ENCODE measurements around the gene GGT5. TPM values are rescaled to one million over a fixed set of nuclear protein-coding genes. Genes with fewer than 3 reads are reported as not detected.
A peak's percentile ranks its signal among the peaks of the same experiment; 100 is the strongest.

Gene GGT5
- total and polyA plus RNA-seq, 8 donors: 2.3 to 18.3 (median 12.0) TPM

GRCh38 chr22:24236656-24237055 is 8.2 kb downstream of the GGT5 start:
- intact Hi-C loops (cut with DNase I): no loop called here
- no peak for DNase-seq
- no peaks in the 10 kb centered on the region for H3K4me1 ChIP-seq
- no peaks in the 10 kb centered on the region for H3K36me3 ChIP-seq
- no peak for TF ChIP-seq CTCF (IDR thresholded peaks at IDR 0.05)
- H3K27me3 ChIP-seq: no peaks in the 10 kb centered on the region
- FAIRE-seq: no peak
- WGBS, 2 donors: 67 to 86% methylated on average over 4 of the region's 4 CpGs
- H3K9me3 ChIP-seq: no peaks in the 10 kb centered on the region
- H3K27ac ChIP-seq: no peak overlapping the region
- H3K4me3 ChIP-seq: no peak overlapping the region
- ATAC-seq: no peak

- H3K4me3 ChIP-seq: no peak overlapping the region
- ATAC-seq: no peak
- WGBS, 2 donors: 81 to 91% methylated on average over 4 of the region's 4 CpGs
- no peaks in the 10 kb centered on the region for H3K36me3 ChIP-seq
- TF ChIP-seq CTCF (IDR thresholded peaks at IDR 0.05): no peak
- no peaks in the 10 kb centered on the region for H3K9me3 ChIP-seq
- H3K27me3 ChIP-seq: no peaks in the 10 kb centered on the region
- no peak for DNase-seq
- no peaks in the 10 kb centered on the region for H3K4me1 ChIP-seq
- no peak for FAIRE-seq
- H3K27ac ChIP-seq: no peak overlapping the region
- intact Hi-C loops (cut with DNase I): no loop called here
Observed at GRCh38 chr22:24235315-24235714, 9.6 kb downstream of the GGT5 start.

GRCh38 chr22:24233816-24234215 is 11.1 kb downstream of the GGT5 start:
- no peak for DNase-seq
- no peak for TF ChIP-seq CTCF (IDR thresholded peaks at IDR 0.05)
- no peak overlapping the region for H3K4me3 ChIP-seq
- no peak overlapping the region for H3K27ac ChIP-seq
- no peaks in the 10 kb centered on the region for H3K9me3 ChIP-seq
- H3K27me3 ChIP-seq: no peaks in the 10 kb centered on the region
- ATAC-seq: no peak
- WGBS, 2 donors: 83 to 99% methylated on average over 14 of the region's 14 CpGs
- FAIRE-seq: no peak
- intact Hi-C loops (cut with DNase I): loop anchor here in 1 of 3 donors (5.0 kb wide), 1 partner anchor 47 kb away; no protein-coding TSS in a partner anchor
- no peaks in the 10 kb centered on the region for H3K36me3 ChIP-seq
- no peaks in the 10 kb centered on the region for H3K4me1 ChIP-seq

- no peaks in the 10 kb centered on the region for H3K9me3 ChIP-seq
- H3K27ac ChIP-seq: no peak overlapping the region
- WGBS, 2 donors: 91 to 93% methylated on average over 11 to 13 of the region's 13 CpGs
- no peaks in the 10 kb centered on the region for H3K4me1 ChIP-seq
- H3K36me3 ChIP-seq: no peaks in the 10 kb centered on the region
- no peak for TF ChIP-seq CTCF (IDR thresholded peaks at IDR 0.05)
- no peaks in the 10 kb centered on the region for H3K27me3 ChIP-seq
- ATAC-seq (no peak), DNase-seq (peak in 1 of 6 donors; percentile 64), FAIRE-seq (no peak)
- intact Hi-C loops (cut with DNase I): loop anchor here in 1 of 3 donors (5.0 kb wide), 1 partner anchor 46 kb away; no protein-coding TSS in a partner anchor
- H3K4me3 ChIP-seq: no peak overlapping the region
Observed at GRCh38 chr22:24233235-24233634, 11.6 kb downstream of the GGT5 start.

GRCh38 chr22:24232725-24233124 is 12.2 kb downstream of the GGT5 start:
- Histone ChIP-seq H3K27ac (no peak overlapping the region), H3K9me3 (no peaks in the 10 kb centered on the region), H3K4me1 (no peaks in the 10 kb centered on the region), H3K27me3 (no peaks in the 10 kb centered on the region), H3K4me3 (no peak overlapping the region), H3K36me3 (no peaks in the 10 kb centered on the region)
- ATAC-seq: no peak
- 89 to 95% methylated on average over 14 to 15 of the region's 15 CpGs for WGBS, 2 donors
- intact Hi-C loops (cut with DNase I): loop anchor here in 1 of 3 donors (5.0 kb wide), 1 partner anchor 45 kb away; no protein-coding TSS in a partner anchor
- no peak for DNase-seq
- FAIRE-seq: no peak
- no peak for TF ChIP-seq CTCF (IDR thresholded peaks at IDR 0.05)

Data from pancreas (tissue), 10 donors.